K562 (cell line): ENCODE data around the gene KCTD1. TPM values are rescaled to one million over a fixed set of nuclear protein-coding genes. Genes with fewer than 3 reads are reported as not detected.

Experiments used
- ATAC-seq: fragments of 200-7000 bp; cut with Tn5 transposase; 3 replicates; pipeline ENCODE4 v1.9.1; 2020; ENCODE audit warnings: moderate library complexity
- BruUV-seq: library from RNA; stranded (reverse); fragments of 400-500 nt; replicated peaks from 2 replicates; lab custom pipeline; 2021; lab: Mats Ljungman, UMichigan
- CTCF ChIA-PET: fragments of 300-600 bp; formaldehyde crosslinking; extraction: SDS; loops from one replicate; lab custom pipeline; 2021; ENCODE audit warnings: low intra/inter-chr PET ratio; lab: Yijun Ruan, JAX
- POLR2A ChIA-PET: fragments of 300-600, 350-650 bp; sonication (Branson Sonifier 250); formaldehyde crosslinking; extraction: SDS; loops from one replicate; lab custom pipeline; 2021; ENCODE audit warnings: antibody characterized with exemption, inconsistent platforms; lab: Yijun Ruan, JAX
- DNase-seq, 4 experiments: peaks; one replicate each; pipeline versions ENCODE4 v3.0.0 to v3.0.0-alpha.2; 2011 to 2018; ENCODE audit warnings: low spot score in 3 of 4, mixed read lengths in 3 of 4; ENCODE audit errors: extremely low read depth in 1 of 4
- FAIRE-seq: peaks from 2 replicates; lab custom pipeline; 2011; peaks lifted over from hg19 to GRCh38; lab: Jason Lieb, UNC
- H2AFZ ChIP-seq: 2 replicates; pipeline ENCODE4 v1.6.0; 2011; ENCODE audit warnings: low read depth, low read length, control low read depth, inconsistent platforms
- H3K27ac ChIP-seq: fragments of 200-600 bp; 3 replicates; pipeline ENCODE4 v1.8.0; 2011; ENCODE audit warnings: low read depth, mild to moderate bottlenecking, control low read depth, inconsistent platforms, low read length, moderate library complexity, mixed read lengths; ENCODE audit errors: extremely low read depth
- H3K27me3 ChIP-seq, 2 experiments: fragments of 300-600 bp in 1 of 2; 2 replicates in 1 of 2; 3 replicates in 1 of 2; pipeline versions ENCODE4 v1.6.0 to v1.8.0; 2011; ENCODE audit warnings: inconsistent platforms in 2 of 2, low read length in 2 of 2, mild to moderate bottlenecking in 1 of 2, mixed read lengths in 1 of 2, moderate library complexity in 1 of 2; ENCODE audit not compliant: control insufficient read depth in 2 of 2, insufficient read depth in 2 of 2
- H3K36me3 ChIP-seq: fragments of 300-600 bp; 3 replicates; pipeline ENCODE4 v1.8.0; 2011; ENCODE audit warnings: mild to moderate bottlenecking, low read length, inconsistent platforms; ENCODE audit not compliant: control insufficient read depth, insufficient read depth
- H3K4me1 ChIP-seq, 2 experiments: fragments of 200-600 bp in 1 of 2; replicated peaks in 1 of 2; 2 replicates in 1 of 2; 3 replicates in 1 of 2; pipeline versions ENCODE4 v1.5.1 to v1.8.0; 2011; ENCODE audit warnings: inconsistent platforms in 2 of 2, low read length in 2 of 2, mild to moderate bottlenecking in 1 of 2, mixed read lengths in 1 of 2, moderate library complexity in 1 of 2; ENCODE audit not compliant: control insufficient read depth in 2 of 2, insufficient read depth in 2 of 2
- H3K4me2 ChIP-seq: 2 replicates; pipeline ENCODE4 v1.6.1; 2011; ENCODE audit warnings: low read length, control low read depth, inconsistent platforms, mixed read lengths; ENCODE audit not compliant: insufficient read depth
- H3K4me3 ChIP-seq: fragments of 200-600 bp; sonication (generic), shearing (Covaris generic); 2 replicates; pipeline ENCODE4 v1.5.1; 2016; ENCODE audit warnings: control low read depth, inconsistent platforms
- H3K79me2 ChIP-seq: fragments of 200-600 bp; 3 replicates; pipeline ENCODE4 v1.8.0; 2011; ENCODE audit warnings: low read length, inconsistent platforms; ENCODE audit not compliant: control insufficient read depth, insufficient read depth
- H3K9ac ChIP-seq, 2 experiments: 2 replicates each; pipeline versions ENCODE4 v1.6.0 to v1.6.1; 2011; ENCODE audit warnings: low read depth in 2 of 2, low read length in 2 of 2, control low read depth in 1 of 2, inconsistent platforms in 1 of 2, mild to moderate bottlenecking in 1 of 2, mixed read lengths in 1 of 2; ENCODE audit not compliant: insufficient read depth in 1 of 2
- H3K9me1 ChIP-seq: one replicate; pipeline ENCODE4 v1.6.0; 2011; ENCODE audit warnings: inconsistent platforms, mild to moderate bottlenecking, low read length, moderate library complexity; ENCODE audit not compliant: control insufficient read depth, insufficient read depth
- H3K9me3 ChIP-seq: replicated peaks from 2 replicates; pipeline ENCODE4 v1.5.1; 2011; ENCODE audit warnings: low read depth, low read length, inconsistent platforms; ENCODE audit not compliant: control insufficient read depth, insufficient read depth
- H4K20me1 ChIP-seq: replicated peaks from 2 replicates; pipeline ENCODE4 v1.6.1; 2011; ENCODE audit warnings: low read length, inconsistent platforms, mixed read lengths; ENCODE audit not compliant: control insufficient read depth, insufficient read depth
- ARHGAP35 ChIP-seq: fragments of 450-650 bp; IDR thresholded peaks from 2 replicates; pipeline ENCODE4 v1.6.1; 2018; ENCODE audit not compliant: partially characterized antibody
- EP400 ChIP-seq: fragments of 450-650 bp; IDR thresholded peaks from 2 replicates; pipeline ENCODE4 v1.6.1; 2017; ENCODE audit warnings: antibody characterized with exemption, mild to moderate bottlenecking, moderate library complexity
- HDAC3 ChIP-seq: fragments of 450-650 bp; IDR thresholded peaks from 2 replicates; pipeline ENCODE4 v1.6.1; 2018; ENCODE audit warnings: borderline replicate concordance, mild to moderate bottlenecking, moderate library complexity; ENCODE audit not compliant: partially characterized antibody
- MAFF ChIP-seq: IDR thresholded peaks from 2 replicates; pipeline ENCODE4 v1.6.1; 2012; ENCODE audit warnings: low read length, improper control_type of control experiment
- MEF2A ChIP-seq: IDR thresholded peaks from 2 replicates; pipeline ENCODE4 v1.6.1; 2011; ENCODE audit warnings: low read depth, mild to moderate bottlenecking, low read length, moderate library complexity; ENCODE audit not compliant: control insufficient read depth
- NFXL1 ChIP-seq: fragments of 450-650 bp; formaldehyde crosslinking; IDR thresholded peaks from 2 replicates; pipeline ENCODE4 v1.4.0; 2021; ENCODE audit warnings: mild to moderate bottlenecking
- POLR2B ChIP-seq: fragments of 450-650 bp; IDR thresholded peaks from 2 replicates; pipeline ENCODE4 v1.6.1; 2018; ENCODE audit warnings: low read depth; ENCODE audit not compliant: partially characterized antibody
- RREB1 ChIP-seq: fragments of 250-450 bp; sonication (Bioruptor Pico); IDR thresholded peaks from 2 replicates; pipeline ENCODE4 v1.4.0; 2020
- SIX5 ChIP-seq, 2 experiments: IDR thresholded peaks; 2 replicates each; pipeline ENCODE4 v1.6.1; 2011; ENCODE audit warnings: low read length in 2 of 2, borderline replicate concordance in 1 of 2, low read depth in 1 of 2, mild to moderate bottlenecking in 1 of 2, moderate library complexity in 1 of 2; ENCODE audit not compliant: insufficient read depth in 1 of 2
- THRAP3 ChIP-seq: fragments of 450-650 bp; IDR thresholded peaks from 2 replicates; pipeline ENCODE4 v1.6.1; 2016; ENCODE audit warnings: mild to moderate bottlenecking, inconsistent platforms, borderline replicate concordance
- ZBTB12 ChIP-seq: fragments of 250-450 bp; sonication (Bioruptor Pico); IDR thresholded peaks from 2 replicates; pipeline ENCODE4 v1.4.0; 2020
- ZNF79 ChIP-seq: fragments of 250-450 bp; sonication (Bioruptor Pico); IDR thresholded peaks from 2 replicates; pipeline ENCODE4 v1.4.0; 2020; ENCODE audit warnings: low read depth, mild to moderate bottlenecking, moderate library complexity
- WGBS: fragments of 100-300 bp; shearing (Covaris generic); methylation state at CpG from one replicate; pipeline ENCODE4 v1.1.6; 2016; ENCODE audit warnings: low coverage, mixed read lengths; ENCODE audit not compliant: insufficient coverage; ENCODE audit errors: missing lambda C conversion rate; 5-methylcytosine and 5-hydroxymethylcytosine counted together
- in situ Hi-C: fragments of 300-500 bp; cut with MboI; formaldehyde crosslinking; loops from 4 replicates; pipeline ENCODE4 v1.15.0; 2018; ENCODE audit warnings: inconsistent platforms, mixed read lengths
- intact Hi-C: fragments of 100-400 bp; cut with micrococcal nuclease; formaldehyde crosslinking; loops from 2 replicates; pipeline ENCODE4 v1.14.2; 2022
- polyA plus RNA-seq, 8 experiments: library from polyadenylated mRNA; depleted of rRNA in 4 of 8; stranded (reverse) in 5 of 8; unstranded in 3 of 8; fragments of >200 nt; fragmentation: Nextera tagmentation in 2 of 8; fragmentation: Illumina TruSeq in 1 of 8; extraction: Ambion mirVana in 2 of 8; extraction: Trizol in 1 of 8; gene quantifications; 2 replicates each; pipeline versions ENCODE4 v1.2.1 to v1.2.3, GENCODE V29; 2011 to 2014; ENCODE audit warnings: inconsistent platforms in 1 of 8, missing spikeins in 1 of 8
- total RNA-seq, 7 experiments: library from RNA; depleted of rRNA in 6 of 7; stranded (reverse); fragments of >200 nt in 6 of 7; fragmentation: Illumina TruSeq in 2 of 7; extraction: Trizol in 2 of 7; gene quantifications; 2 replicates each; pipeline versions ENCODE4 v1.2.1 to v1.2.3, GENCODE V29; 2011 to 2021; ENCODE audit warnings: low replicate concordance in 1 of 7

The KCTD1 gene
- total and polyA plus RNA-seq, 9 of the 15 experiments (the other 6 are each of a cell fraction or from before 2014, with no cell fraction given), result not detected

GRCh38 chr18:26550998-26551694 is 2.8 kb upstream of the KCTD1 start (continued):
- TF ChIP-seq ARHGAP35, result no peak
- TF ChIP-seq SIX5 (IDR thresholded peaks at IDR 0.05; ENCODE audit: borderline replicate concordance in 1 of 2, insufficient read depth in 1 of 2, low read depth in 1 of 2, low read length in 2 of 2), result no peak

DNA sequence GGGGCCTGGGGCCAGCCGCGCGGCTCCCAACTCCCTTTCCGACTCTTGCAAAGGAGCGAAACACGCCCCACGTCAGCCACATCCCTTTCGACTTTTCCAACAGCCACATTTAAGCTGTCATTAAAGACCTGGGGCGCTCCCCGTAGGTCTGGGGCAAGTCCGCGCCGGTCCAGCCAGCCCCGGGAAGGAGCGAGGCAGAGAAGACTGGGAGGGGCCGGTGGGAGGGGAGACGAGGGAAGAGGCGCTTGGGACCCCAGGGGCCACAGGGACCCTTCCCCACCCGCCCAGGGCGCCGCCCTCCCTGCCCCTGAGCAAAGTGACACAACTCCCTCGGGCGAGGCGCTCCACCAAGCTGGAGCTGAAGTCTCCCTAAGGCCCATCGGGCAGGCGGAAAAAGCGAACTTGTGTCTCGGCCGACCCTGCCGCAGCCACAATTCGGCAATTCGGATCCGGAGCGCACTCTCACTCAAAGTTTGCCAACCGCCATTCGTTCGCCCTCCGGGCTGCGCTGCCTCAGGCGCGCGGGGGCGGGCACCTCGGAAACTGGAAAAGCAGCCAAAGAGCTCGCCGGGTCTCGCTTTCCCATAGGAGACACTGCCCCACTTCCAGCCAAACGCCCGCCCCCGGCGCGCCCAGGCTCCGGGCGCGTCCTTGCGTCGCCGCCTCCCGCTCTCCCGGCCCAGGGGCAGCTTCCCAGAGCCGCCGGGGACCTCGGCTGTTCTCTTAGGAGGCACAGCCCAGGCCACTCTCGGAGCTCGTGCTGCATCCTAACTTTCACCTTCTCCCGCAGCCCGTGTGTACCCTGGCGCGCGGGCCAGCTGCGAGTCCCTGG is 1.1 kb upstream of the KCTD1 start:
- intact Hi-C loops, result no loop called here
- FAIRE-seq, result no peak
- in situ Hi-C loops, result no loop called here
- ATAC-seq, result no peak; the same call in 2 of the 3 replicates
- H3K9me3 ChIP-seq, result no peaks in the 10 kb centered on the region
- POLR2A ChIA-PET, result no interaction called here
- no peaks in the 10 kb centered on the region for H3K36me3 ChIP-seq
- no peaks in the 10 kb centered on the region for H3K79me2 ChIP-seq
- WGBS, result 24% methylated on average over 41 of the region's 71 CpGs
- peaks cover 0 to 17% of the 10 kb centered on the region in 2 experiments; a peak in 2 of 5 replicates for H3K27me3 ChIP-seq
- no peak overlapping the region for H3K27ac ChIP-seq
- peaks cover 0 to 24% of the 10 kb centered on the region in 2 experiments; a peak in 2 of 5 replicates for H3K4me1 ChIP-seq
- BruUV-seq, result no TSS peak
- H3K4me2 ChIP-seq, result no peak overlapping the region
- H2AFZ ChIP-seq, result no peak overlapping the region
- no peak overlapping the region for H3K9ac ChIP-seq
- CTCF ChIA-PET, result no interaction called here
- H4K20me1 ChIP-seq, result no peaks in the 10 kb centered on the region
- no peak for DNase-seq
- no peak overlapping the region for H3K4me3 ChIP-seq
- no peaks in the 10 kb centered on the region for H3K9me1 ChIP-seq
- TF ChIP-seq EP400 (no peak), NFXL1 (CRISPR knock-in tag) (no peak), MEF2A (no peak), ZBTB12 (CRISPR knock-in tag) (no peak), HDAC3 (no peak), POLR2B (no peak), MAFF (no peak), ZNF79 (CRISPR knock-in tag) (no peak), RREB1 (CRISPR knock-in tag) (no peak), THRAP3 (no peak)
